GM12801 (cell line): ENCODE measurements around the gene ALKAL2.

Experiments used
- CTCF ChIP-seq: IDR thresholded peaks from one replicate; pipeline ENCODE4 v1.5.1; 2011; ENCODE audit warnings: control low read depth; ENCODE audit not compliant: insufficient read length; ENCODE audit errors: extremely low read depth

The ALKAL2 gene

DNA sequence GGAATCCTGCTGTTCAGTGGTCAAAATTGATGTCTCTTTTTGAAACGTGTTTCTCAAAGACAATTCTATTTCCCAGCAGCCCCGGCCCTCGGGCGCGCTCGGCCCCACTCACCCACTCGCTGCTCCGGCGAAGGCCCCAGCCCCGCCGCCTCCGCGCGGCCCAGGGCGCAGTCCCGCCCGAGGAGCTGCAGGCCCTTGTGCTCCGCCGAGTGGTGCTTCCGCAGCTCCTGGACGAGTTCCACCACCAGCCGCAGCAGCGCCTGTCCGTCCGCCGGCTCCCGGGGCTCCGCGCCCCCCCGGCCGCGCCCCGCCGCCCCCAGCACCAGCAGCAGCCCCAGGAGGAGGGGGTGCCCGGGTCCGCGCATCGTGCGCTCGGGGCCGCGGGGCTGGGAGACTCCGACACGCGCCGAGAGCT, 413 bp downstream of the ALKAL2 start:
- TF ChIP-seq CTCF: no peak

- TF ChIP-seq CTCF: no peak
Observed at GRCh38 chr2:286774-287392, 1.0 kb downstream of the ALKAL2 start.

DNA sequence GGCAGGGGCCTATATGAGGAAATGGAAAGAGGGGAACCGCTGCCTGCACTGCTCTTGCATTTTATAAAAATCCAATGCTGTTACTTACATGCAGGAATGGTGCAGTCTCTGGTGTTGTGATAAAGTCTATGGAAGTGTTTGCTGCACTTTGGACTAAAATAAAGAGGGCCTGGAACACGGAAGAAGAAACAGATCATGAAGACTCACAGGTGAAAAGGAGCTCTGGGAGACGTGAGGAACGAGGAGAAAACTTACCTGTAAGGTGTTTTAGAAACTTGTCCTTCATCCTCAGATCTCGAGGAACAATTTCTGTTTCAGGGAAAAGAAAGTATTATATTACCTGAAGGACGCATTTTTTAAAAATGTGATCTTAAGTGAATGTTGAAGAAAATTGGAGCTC, 1.9 kb downstream of the ALKAL2 start:
- TF ChIP-seq CTCF: no peak

DNA sequence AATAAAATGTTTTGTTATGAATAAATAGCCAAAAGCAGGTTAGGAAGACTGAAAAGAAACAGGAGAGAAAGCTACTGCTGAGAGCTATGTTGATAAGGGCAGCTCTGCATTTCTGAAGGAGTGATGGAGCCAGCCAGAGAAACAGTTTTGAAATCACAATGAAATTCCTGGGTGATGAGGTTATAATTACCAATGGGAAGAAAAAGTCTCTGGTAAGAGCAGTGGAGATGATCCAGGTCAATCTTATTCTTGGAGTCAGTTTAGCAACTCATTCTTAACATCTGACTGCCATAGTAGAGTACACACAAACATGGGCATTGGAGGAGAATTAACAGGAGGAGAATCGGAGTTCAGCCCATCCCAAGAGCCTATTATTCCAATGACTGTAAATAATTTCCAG, 2.4 kb downstream of the ALKAL2 start:
- no peak for TF ChIP-seq CTCF

GRCh38 chr2:284896-285492, 2.9 kb downstream of the ALKAL2 start:
- TF ChIP-seq CTCF: no peak

DNA sequence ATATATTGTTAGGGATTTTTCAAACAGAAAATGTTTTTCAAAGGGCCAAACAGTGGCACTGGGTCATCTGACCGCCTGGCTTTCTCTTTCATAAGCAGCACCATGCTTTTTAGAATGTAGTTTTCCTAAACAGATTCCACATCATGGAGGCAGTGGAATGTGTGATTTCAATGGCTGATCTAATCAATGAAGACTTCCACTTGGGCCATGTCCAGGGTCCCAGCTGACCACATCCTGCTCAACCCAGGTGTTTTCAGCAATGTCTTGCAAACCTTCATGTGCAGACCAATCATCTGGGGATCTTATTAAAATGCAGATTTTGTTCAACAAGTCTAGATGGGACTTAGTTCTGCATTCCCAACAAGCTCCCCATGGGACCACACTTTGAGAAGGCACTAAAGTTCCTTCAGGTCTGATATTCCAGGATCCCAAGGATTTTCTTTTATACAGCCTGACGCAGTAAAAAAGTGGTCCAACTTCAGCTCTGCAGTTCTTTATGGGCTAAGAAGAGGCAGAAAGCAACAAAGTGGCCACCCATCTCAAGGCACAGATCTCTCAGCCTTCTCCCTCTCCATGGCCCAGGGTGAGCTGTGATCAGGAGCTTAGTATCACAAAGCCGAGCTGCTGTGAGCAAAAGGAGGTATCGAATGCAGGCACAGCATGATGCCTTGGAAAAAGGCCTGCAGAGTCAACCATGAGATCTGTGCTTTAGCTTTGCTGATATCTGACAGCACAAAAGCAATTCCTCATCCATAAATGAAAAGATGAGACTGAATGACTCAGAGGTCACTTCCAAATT, 3.7 kb downstream of the ALKAL2 start:
- no peak for TF ChIP-seq CTCF

DNA sequence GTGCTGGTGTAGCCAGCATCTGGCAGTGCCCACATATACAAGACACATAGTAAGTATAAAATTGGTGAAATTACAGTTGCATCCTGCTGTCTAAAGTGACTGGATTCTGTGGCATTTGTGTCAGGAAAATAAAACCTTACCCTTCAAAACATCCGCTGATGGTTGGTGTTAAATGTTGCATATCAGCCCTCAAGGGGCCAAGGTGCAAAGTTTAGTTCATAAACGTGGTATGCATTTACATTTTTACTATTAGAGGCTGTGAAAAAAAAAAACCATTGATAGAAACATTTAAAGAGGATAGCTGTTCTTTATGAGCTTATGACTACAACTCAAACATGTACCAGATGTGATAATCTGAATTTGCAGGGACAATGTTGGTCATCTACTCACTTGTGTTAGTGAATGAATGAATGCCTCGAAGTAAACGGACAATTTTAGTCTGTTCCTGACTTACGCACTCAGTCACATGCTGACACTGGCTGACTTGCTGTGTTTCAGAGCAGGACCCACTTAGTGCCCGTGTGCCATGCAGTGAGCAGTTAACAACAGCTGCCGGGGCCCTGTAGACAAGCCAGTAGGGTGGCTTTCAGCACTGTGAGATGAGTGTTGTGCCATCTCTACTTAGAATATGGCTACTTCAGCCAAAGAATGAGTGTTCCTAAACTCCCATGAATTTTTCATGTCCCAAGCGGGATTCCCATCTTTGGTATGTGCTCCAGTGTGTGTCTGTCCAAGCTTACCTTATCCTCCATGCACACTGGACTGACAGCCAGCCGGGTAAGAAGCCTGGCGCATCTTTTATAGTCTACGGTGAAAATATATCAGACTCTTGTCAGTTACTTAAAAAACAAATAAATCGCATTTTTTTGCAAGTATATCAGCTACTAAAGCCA, 5.3 kb downstream of the ALKAL2 start:
- TF ChIP-seq CTCF: no peak
